ENCODE data around the gene SLC25A31.
A peak's percentile ranks its signal among the peaks of the same experiment; 100 is the strongest.

Gene SLC25A31

DNA sequence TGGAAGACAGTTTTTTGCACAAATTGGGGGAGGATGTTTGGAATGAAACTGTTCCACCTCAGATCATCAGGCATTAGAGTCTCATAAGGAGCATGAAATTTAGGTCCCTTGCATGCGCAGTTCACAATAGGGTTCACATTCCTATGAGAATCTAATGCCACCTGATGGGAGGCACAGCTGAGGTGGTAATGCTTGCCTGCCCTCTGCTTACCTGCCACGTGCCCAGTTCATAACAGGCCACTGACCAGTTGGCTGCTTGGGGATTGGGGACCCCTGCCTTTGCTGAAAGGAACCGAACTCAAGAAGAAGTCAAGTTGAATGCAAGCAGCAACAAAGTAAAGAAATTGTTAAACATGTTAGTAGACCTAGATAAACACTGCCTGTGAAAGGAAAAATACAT lies 47.3 kb downstream of the SLC25A31 start:
- no peak for DNase-seq

DNA sequence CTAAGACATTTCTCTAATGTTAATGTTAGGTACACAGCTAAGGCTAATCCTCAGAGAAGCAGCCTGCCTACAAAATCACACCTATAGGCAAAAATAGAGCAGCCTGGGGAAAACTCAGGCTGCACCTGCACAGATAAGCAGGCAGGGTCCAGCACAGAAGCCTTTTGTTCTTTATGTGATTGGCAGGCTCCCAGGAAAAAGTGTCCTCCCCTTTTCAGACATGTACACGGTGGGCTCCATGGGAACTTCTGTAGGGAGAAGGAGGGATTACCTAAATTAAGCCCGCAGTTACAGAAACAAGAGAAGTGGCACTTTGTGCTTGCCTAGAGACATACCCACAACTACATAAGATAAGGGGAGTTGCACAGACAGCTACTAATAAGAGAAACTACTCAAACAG lies 47.9 kb downstream of the SLC25A31 start:
- no peak for DNase-seq

DNA sequence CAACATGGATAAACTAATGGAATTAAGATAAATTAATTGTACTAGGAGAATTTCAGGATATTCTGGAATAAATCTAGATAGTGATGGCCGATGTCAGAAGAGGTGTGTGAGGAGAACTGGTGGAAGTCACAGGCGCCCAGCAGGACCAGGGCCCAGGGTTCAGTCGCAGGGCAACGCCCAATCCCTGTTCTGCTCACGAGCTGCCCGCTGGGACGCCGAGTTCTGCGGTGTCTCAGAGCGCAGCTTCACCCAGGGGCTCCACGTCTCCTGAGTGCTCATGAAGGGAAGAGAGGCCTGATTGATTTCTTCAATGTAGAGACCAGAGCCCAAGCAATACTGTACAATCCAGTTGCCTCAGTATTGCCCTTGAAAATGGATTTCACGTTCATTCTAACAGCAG lies 50.4 kb downstream of the SLC25A31 start:
- no peak for DNase-seq

DNA sequence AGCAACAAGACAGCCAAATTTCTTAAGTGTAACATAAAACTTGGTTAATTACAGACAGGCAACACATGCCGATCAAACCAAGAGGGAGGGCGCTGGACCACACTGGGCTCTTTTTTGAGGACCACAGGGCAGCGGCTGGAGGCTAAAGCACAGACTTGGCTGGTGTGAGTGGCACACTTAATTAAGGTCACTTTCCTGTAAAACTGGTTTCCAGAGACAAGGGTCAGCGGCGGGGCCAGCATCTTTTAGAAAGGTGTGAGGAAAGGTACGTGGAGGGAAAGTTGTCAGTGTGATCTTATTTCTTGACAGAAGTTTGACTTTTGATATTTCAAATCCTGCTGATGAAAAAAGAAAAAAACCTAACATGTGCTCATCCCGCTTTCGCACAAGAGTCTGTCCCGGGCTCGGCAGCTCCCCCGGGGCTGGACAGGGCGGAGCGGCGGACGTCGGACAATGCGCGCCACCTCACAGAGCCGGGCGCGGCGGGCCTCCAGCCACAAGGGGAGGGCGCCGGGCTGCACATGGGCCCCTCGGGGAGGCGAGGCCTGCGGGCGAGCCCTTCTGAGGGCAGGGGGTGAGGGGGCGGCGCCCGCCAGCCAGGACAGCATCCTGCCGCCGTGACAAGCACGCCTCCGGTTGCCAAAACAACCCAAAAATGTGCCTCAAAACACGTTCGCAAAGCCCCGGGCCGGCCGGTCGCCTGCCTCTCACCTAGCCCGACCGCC lies 51.3 kb downstream of the SLC25A31 start:
- DNase-seq = peak in 28 of 51 donors; percentile 10 to 82 (median 51)

DNA sequence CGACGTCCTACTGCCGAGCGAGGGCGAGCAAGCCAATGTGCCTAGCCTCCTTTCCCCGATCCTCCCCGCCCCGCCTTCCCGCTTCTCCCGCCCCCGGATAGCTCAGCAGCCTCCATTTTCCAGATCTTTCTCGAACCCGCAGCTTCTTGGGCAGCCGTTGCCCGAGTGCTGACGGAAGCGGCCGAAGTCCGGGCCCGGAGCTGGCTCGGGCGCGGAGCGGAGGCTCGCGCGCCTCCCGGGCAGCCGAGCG lies 51.8 kb downstream of the SLC25A31 start:
- peak in 38 of 51 donors; percentile 63 to 94 (median 83) for DNase-seq

DNA sequence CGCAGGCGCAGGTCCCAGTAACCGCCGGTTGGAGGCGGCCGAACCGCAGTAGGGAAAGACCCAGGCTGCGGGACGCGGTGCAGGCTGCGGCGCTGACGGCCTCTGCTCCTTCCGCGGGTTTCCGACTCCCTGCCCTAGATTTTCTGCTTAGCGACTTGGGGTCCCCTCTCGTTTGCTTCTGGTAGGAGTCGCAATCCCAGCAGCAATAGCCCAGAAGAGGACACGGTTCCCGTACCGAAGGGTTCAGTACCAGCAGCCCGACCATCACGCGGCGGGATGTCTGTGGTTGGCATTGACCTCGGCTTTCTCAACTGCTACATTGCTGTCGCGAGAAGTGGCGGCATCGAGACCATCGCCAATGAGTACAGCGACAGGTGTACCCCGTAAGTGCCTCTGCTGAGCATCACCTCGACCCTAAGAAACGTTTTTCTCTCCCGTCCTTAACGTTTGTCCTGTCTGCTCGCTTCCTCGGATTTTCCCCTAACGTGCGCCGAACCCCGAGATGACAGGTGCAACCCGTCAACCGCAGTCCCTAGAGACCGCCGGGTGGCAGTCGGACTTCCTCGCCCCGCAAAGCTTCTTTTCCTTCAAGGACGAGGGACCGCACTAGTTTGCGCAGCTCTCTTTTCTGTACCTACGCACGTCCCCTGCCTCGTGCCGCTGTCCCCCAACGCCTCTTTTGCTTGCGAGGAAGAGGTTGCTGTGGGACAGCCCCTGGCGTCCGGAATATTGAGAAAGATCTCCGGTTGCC lies 52.2 kb downstream of the SLC25A31 start, which contains the start of gene HSPA4L:
Gene HSPA4L, plus strand, starts transcription at position 48 of the 751 bp plus-strand sequence. Its CDS starts 229 bp downstream, at position 277.
- DNase-seq = peak in 42 of 51 donors; percentile 23 to 89 (median 62)

DNA sequence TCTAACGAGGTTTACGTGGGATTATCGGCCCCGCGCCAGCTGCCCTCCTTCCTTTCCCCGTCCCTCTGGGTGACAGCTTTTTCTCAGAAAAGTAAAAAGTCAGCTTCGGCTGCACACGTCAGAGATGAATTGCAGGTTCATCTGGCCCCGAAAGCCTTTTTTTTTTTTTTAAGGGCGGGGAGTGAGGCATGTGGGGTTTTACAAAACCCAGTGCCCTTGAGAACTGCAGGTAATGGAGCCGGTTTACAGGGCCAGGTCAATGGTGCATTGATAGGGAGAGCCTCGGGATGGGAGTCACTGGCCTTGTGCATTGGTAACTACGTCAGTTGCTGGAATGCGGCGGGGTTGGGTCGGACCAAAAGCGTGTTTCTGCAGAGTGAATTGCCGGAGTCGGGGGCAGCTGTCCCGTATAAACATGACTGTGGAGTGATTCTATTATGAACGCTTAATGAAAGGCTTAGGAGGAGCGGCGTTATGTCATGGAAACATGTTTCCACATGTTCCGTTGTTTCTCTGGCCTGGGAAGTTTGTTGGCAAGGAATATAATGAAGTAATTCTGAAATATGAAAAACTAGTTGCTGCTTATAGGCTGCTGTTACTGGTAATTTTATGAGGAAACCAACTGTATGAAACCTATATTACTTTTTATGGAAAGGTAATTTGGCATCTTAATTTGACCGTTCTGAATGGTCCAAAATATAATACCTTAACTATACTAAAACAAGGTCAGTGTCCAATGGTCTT lies 53.0 kb downstream of the SLC25A31 start:
- DNase-seq = peak in 46 of 51 donors; percentile 6 to 78 (median 40)

DNA sequence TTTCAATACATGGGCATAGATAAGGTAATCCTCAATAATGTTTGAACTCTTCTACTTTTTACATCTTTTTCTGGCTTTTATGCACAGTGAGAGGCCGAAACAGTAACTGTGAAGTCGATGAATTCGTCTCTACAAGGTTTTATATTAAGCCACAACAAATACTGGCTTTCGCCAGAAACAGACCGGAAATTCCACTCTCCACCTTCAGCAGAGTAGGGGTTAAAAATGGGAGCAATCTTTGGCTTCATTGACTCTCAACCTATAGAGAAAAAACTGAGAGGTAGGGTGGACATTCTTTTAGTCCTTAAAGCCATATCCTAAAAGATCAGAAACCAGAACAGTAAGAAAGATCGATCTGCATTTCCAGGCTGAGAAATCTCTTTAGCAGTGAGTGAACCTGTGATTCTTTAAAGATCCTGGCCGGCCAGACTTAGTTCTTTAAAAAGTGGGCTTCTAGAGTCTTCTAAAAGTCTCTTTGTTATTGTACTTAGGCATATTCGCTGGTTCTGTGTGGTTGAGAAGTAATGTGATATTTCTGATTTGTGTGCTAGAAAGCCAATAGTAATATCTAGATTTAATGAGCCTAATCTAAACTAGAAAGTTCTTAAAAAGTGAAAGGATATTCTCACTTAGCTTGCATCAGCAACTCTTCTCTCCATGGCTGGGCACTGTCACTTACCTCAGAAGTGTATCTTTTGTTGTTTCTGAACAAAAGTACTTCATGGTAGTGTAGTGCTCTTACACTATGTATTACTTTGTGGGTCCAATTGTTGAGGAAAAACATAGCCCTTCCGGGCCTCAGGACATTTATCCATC lies 54.0 kb downstream of the SLC25A31 start:
- DNase-seq = peak in 1 of 51 donors; percentile 47

DNA sequence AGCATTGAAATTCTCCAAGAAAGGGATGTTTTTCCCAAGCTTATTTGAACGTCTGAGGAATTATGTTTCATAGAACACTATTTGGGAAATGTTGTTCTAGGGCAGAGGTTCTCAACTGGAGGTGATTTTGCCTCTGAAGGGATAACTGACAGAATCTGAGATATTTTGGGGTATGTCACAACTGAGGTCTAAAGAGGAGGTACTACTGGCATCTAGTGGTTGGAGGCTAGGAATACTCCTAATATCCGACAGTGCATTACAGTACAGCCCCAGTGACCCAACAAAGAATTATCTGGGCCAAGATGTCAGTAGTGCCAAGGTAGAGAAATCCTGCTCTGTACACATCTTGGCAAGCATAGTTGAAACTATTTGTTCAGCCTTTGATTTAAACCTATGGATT lies 58.3 kb downstream of the SLC25A31 start:
- DNase-seq = no peak

DNA sequence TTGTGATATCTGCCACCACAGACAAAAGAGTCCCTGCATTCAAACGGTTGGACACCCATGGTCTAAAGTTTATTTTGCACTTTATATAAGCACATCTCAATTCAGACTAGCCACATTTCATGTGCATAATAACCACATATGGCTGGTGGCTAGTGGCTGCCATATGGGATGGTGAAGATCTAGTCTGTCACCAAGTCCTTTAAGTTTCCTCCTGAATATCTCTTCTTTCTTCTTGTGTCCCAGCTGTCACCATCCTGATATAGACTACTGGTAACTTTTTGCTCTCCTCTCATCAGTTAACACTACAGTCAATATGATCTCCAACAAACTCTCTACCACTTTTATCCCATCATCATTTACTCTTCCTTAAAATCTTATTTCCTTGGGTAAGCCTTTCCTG lies 61.2 kb downstream of the SLC25A31 start:
- DNase-seq = no peak

DNA sequence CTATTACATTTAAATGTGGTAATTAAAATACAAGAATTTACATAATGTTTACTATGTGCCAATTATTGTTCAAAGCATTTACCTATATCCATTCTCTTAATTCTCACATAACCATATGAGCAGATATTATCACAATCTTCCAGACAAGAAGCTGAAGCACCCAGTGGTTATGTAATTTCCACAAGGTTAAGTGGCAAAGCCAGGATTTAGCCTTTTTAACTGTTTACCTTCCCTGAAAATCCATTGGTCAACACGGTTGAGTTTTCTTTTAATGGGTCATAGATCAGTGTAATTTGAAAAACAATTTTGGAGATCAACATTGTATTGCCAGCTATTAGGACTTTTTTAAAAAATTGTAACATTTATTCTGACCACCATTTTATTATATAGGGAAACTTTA lies 63.3 kb downstream of the SLC25A31 start:
- no peak for DNase-seq

DNA sequence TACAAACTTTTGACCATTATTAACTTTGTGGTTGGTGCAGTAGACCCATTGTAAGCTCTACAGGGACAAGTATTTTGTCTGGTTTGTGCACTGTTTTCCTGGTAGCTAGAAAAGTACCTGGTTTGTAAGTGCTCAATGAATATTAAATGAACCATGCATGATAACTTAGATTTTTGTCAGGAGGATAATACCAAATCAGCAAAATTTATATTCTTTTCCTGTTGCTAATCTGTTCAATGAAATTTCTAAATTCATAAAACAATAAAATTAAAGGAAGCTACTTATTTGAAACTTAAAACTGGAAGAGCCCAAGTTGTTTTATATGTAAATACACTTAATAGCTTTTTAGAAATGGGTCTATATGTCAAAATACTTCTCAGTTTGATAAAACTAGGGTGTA lies 69.5 kb downstream of the SLC25A31 start:
- no peak for DNase-seq

DNA sequence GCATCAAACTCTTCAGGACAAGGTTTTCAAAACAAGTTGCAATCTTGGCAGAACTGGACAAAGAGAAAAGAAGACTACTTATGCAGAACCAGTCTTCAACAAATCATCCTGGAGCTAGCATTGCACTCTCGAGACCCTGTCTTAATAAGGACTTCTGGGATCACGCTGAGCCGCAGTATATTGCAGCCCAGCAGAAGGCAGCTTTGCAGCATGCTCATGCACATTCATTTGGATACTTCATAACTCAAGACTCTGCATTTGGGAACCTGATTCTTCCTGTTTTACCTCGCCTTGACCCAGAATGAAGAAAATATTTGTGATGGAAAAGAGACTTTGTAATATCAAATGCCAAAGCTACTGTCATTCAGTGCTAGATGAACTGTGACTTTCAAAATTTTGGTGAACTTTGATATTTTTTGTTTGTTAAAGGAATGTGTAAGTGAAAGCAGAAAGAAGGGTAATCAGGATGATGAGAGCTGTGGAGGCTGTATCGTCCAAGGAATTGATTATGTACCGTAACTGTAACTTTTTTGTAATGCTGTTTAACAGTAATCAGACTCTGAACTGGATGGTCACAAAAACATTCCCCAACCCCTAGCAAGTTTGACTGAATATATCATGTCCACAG lies 79.1 kb downstream of the SLC25A31 start:
- DNase-seq = no peak

DNA sequence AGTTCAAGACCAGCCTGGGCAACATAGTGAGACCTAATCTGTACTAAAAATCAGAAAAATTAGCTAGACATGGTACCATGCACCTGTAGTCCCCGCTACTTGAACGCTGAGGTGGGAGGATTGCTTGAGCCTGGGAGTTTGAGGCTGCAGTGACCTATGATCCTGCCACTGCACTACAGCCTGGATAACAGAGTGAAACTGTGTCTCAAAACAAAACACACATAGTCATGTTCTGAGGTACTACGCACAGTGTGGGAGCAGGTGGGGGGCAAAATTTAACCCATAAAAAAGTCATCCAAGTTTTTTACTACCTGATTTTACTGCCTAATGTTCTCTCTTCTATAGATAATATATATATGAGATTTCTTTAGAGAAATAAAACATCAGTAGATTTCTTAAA lies 80.4 kb downstream of the SLC25A31 start:
- DNase-seq = no peak

DNA sequence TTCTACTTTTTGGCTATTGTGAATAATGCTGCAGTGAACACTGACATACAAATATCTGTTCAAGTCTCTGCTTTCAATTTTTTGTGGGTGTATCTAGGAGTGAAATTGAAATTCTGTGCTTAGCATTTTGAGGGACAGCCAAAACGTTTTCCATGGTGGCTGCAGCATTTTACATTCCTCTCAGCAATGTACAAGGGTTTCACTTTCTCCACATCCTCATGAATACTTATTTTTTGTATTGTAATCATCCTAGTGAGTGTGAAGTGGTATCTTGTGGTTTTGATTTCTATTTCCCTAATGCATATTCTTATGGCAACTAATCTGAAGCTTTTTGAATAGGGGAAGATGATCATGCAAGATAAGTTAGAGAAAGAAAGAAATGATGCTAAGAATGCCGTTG lies 92.2 kb downstream of the SLC25A31 start:
- no peak for DNase-seq

Measured in hypothalamus (tissue), 51 donors.